ENCODE measurements around the gene TRIM71. TPM values are rescaled to one million over a fixed set of nuclear protein-coding genes. Genes with fewer than 3 reads are reported as not detected.
A peak's percentile ranks its signal among the peaks of the same experiment; 100 is the strongest.
"Not testable (repeated sequence)": the region's sequence is repeated elsewhere in the genome, so short reads cannot be mapped to it uniquely, and the experiment has no call there.

The TRIM71 gene
- total and polyA plus RNA-seq, 12 donors = 0.03 to 0.25 (median 0.17) TPM; not detected in 8

DNA sequence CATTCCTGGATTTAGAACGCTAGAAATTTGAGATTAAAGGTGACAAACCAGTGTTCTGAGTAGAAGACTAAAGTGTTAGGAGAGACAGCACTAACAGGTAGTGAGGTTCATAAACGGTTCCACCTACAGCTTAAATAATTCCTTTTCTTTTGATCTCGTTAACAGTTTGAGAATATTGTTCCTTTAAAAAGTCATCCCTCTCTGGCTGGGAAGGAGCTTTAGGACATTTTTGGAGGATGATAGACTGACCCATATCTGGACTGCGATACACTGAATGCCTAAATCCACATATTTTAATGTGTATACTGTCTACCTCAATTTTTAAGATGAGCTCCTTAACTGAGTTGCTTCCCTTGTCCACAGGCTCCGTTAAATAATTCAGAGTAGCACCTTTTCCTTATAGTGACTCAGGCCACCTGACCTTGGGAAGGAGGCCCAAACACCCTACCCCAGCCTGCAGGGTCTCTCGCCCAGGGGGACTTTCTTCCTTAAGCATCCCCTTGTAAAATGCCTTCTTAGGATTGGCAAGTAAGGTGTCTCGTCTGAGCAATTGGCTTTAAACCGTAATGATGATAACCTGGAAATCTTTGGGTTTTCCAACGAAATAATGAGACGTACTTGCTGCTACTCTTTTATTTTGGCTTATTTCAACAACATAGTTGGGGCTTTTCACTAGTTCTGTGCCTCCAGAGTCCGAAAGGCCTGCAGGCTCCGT, 3.3 kb downstream of the TRIM71 start:
- Histone ChIP-seq H3K27ac (no peak overlapping the region), H3K36me3 (replicated peaks in 1 of 2) (no peaks in the 10 kb centered on the region), H3K27me3 (peaks cover 44% of the 10 kb centered on the region), H3K9me3 (replicated peaks in 1 of 3) (no peaks in the 10 kb centered on the region), H3K4me3 (no peak overlapping the region), H3K4me1 (replicated peaks in 1 of 2) (peaks cover 13 to 14% of the 10 kb centered on the region in 2 donors)
- no peak for TF ChIP-seq POLR2A (IDR thresholded peaks at IDR 0.05)
- TF ChIP-seq, protein P1, sequence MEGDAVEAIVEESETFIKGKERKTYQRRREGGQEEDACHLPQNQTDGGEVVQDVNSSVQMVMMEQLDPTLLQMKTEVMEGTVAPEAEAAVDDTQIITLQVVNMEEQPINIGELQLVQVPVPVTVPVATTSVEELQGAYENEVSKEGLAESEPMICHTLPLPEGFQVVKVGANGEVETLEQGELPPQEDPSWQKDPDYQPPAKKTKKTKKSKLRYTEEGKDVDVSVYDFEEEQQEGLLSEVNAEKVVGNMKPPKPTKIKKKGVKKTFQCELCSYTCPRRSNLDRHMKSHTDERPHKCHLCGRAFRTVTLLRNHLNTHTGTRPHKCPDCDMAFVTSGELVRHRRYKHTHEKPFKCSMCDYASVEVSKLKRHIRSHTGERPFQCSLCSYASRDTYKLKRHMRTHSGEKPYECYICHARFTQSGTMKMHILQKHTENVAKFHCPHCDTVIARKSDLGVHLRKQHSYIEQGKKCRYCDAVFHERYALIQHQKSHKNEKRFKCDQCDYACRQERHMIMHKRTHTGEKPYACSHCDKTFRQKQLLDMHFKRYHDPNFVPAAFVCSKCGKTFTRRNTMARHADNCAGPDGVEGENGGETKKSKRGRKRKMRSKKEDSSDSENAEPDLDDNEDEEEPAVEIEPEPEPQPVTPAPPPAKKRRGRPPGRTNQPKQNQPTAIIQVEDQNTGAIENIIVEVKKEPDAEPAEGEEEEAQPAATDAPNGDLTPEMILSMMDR (IDR thresholded peaks at IDR 0.05) = no peak
- no peak for DNase-seq
- intact Hi-C loops (cut with DNase I) = no loop called here
- WGBS, 4 donors = 51 to 70% (median 60%) methylated on average over 9 to 12 of the region's 12 CpGs

DNA sequence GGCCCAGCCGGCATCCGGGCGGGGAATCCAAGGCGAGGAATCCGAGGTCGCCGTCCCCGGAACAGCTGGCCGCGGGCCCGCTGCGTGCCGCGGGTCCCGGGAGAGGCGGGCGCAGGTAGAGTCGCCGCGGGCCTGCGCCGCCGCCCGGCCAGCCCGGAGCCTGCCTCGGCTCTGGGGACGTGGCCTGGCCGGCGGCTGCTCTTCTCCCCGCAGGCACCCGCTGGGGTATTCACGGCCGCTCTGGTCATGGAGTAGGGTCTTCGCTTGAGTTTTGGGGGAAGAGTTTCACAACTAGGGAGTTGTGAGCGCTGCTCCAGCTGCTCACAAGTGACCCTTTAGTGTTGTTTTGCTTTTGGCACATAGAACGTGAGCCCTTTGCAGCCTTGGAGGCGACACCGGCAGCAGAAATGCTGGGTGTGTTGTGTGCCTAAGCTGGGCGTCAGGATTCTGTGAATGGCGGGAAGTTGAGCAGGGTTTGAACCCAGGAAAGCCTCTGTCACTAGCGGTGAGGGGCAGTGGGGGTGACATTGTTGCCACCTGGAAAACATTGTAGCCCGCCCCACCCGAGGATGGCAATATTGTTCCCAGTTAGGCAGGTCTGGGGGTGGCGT, 4.0 kb downstream of the TRIM71 start:
- intact Hi-C loops (cut with DNase I) = no loop called here
- H3K4me1 ChIP-seq (replicated peaks in 1 of 2) = peaks cover 7 to 11% of the 10 kb centered on the region in 2 donors
- H3K9me3 ChIP-seq (replicated peaks in 1 of 3) = no peaks in the 10 kb centered on the region
- 25 to 64% (median 37%) methylated on average over 7 to 44 of the region's 44 CpGs for WGBS, 4 donors
- no peak overlapping the region for H3K27ac ChIP-seq
- peak in 5 of 7 donors; percentile 31 to 53 (median 35) for DNase-seq
- no peak for TF ChIP-seq POLR2A (IDR thresholded peaks at IDR 0.05)
- TF ChIP-seq, protein P1 (IDR thresholded peaks at IDR 0.05) = no peak
- no peak overlapping the region for H3K4me3 ChIP-seq
- H3K27me3 ChIP-seq = peaks cover 39% of the 10 kb centered on the region
- no peaks in the 10 kb centered on the region for H3K36me3 ChIP-seq (replicated peaks in 1 of 2)

DNA sequence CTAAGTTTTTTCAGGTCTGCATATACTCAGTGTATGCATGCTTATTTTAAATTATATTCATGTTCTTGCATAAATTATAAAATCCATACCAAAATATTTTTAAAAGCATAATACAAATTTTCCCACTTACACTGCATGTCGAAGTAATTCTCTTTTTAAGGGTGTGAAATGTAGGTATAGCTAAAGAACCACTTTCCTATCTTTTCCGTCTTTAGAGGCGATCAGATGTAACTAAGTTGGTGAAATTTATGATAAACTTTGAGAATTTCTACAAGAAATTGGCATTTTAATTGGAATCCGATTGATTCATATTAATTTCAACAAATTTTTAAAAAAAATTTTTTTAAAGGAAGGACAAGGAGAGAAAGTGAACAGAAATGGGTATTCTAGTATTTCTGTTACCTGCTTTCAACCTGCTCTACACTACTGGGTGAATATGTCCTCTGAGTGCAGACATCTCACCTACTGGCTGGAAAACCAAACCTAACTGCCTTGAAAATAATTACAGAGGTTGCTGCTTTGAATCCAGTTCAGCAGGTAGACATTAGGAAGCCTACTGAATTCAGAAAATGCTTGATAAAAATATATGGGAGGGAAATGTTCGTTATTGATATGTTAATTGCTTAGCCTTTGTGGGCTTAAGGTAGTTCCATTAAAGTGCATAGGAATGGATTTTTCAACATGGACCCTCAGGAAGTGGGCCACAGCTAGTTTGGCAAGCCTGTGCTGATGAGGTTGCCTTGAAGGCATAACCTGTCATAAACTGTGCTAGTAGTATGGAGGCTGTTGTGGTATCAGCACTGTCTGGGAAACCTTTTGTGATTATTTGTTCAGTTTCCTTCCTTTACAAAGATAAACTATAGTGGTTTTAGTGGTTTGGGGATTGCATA, 5.1 kb downstream of the TRIM71 start:
- no peaks in the 10 kb centered on the region for H3K36me3 ChIP-seq (replicated peaks in 1 of 2)
- H3K9me3 ChIP-seq (replicated peaks in 1 of 3) = no peaks in the 10 kb centered on the region
- no peak overlapping the region for H3K4me3 ChIP-seq
- 89 to 92% (median 91%) methylated on average over 5 of the region's 5 CpGs for WGBS, 4 donors
- peaks cover 29% of the 10 kb centered on the region for H3K27me3 ChIP-seq
- DNase-seq = no peak
- TF ChIP-seq, protein P1 (IDR thresholded peaks at IDR 0.05) = no peak
- TF ChIP-seq POLR2A (IDR thresholded peaks at IDR 0.05) = no peak
- intact Hi-C loops (cut with DNase I) = no loop called here
- H3K27ac ChIP-seq = no peak overlapping the region
- peaks cover 0 to under 1% of the 10 kb centered on the region in 2 donors for H3K4me1 ChIP-seq (replicated peaks in 1 of 2)

DNA sequence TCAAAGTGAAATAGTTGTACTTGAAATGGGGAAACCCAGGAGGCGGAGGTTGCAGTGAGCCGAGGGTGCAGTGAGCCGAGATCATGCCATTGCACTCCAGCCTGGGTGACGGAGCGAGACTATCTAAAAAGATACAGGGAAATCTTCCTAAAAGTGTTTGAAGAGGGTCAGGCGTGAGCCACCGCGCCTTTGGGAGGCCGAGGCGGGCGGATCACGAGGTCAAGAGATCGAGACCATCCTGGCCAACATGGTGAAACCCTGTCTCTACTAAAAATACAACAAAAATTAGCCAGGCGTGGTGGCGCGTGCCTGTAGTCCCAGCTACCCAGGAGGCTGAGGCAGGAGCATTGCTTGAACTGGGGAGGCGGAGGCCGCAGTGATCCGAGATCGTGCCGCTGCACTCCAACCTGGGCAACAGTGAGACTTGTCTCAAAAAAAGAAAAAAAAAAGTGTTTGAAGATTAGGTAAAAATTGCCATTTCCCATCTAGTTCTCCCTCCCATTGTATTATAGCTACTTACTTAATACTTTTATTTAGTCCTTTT, 5.9 kb downstream of the TRIM71 start:
- 95 to 97% (median 95%) methylated on average over 21 of the region's 21 CpGs for WGBS, 4 donors
- peaks cover 20% of the 10 kb centered on the region for H3K27me3 ChIP-seq
- DNase-seq; H3K9me3 ChIP-seq (replicated peaks in 1 of 3); H3K4me3 ChIP-seq; H3K36me3 ChIP-seq (replicated peaks in 1 of 2); intact Hi-C loops (cut with DNase I); H3K27ac ChIP-seq; H3K4me1 ChIP-seq (replicated peaks in 1 of 2): not testable (repeated sequence)
